22Rv1 (cell line): Measurements from ENCODE around the gene EPS8L1.

Experiments
- H3K27ac ChIP-seq: fragments of 450-650 bp; 2 replicates; pipeline ENCODE4 v1.5.1; 2017
- CTCF ChIP-seq: fragments of 450-650 bp; IDR thresholded peaks from 2 replicates; pipeline ENCODE4 v1.5.1; 2017; ENCODE audit warnings: mild to moderate bottlenecking
- ZFX ChIP-seq: fragments of 450-650 bp; IDR thresholded peaks from 2 replicates; pipeline ENCODE4 v1.6.1; 2017; ENCODE audit warnings: antibody characterized with exemption, borderline replicate concordance

EPS8L1 gene

GRCh38 chr19:55095260-55096060, 19.8 kb downstream of the EPS8L1 start:
- TF ChIP-seq ZFX, result no peak
- no peak overlapping the region for H3K27ac ChIP-seq

GRCh38 chr19:55096061-55096701, 20.5 kb downstream of the EPS8L1 start:
- no peak overlapping the region for H3K27ac ChIP-seq
- TF ChIP-seq ZFX, result no peak
- TF ChIP-seq CTCF, result no peak

- no peak overlapping the region for H3K27ac ChIP-seq
- TF ChIP-seq ZFX (no peak), CTCF (no peak)
Measured at GRCh38 chr19:55097864-55098715, 22.4 kb downstream of the EPS8L1 start.

- no peak overlapping the region for H3K27ac ChIP-seq
- TF ChIP-seq CTCF, result no peak
- no peak for TF ChIP-seq ZFX
Measured at GRCh38 chr19:55098716-55099556, 23.3 kb downstream of the EPS8L1 start.

GRCh38 chr19:55099557-55100506, 24.2 kb downstream of the EPS8L1 start:
- no peak for TF ChIP-seq ZFX
- TF ChIP-seq CTCF, result peak; percentile 27; the same call in 1 of the 2 replicates
- no peak overlapping the region for H3K27ac ChIP-seq

- no peak overlapping the region for H3K27ac ChIP-seq
- TF ChIP-seq ZFX (no peak), CTCF (no peak)
Measured at GRCh38 chr19:55101261-55101660, 25.6 kb downstream of the EPS8L1 start.
